HG03442 (cell line): Measurements from ENCODE around the gene ZNF559.

Experiments used
- ATAC-seq: cut with Tn5 transposase; IDR thresholded peaks from one replicate; pipeline ENCODE4 v1.9.1; 2021; ENCODE audit warnings: mild to moderate bottlenecking, moderate library complexity; ENCODE audit not compliant: unreplicated experiment

ZNF559 gene

GRCh38 chr19:9352505-9352904 lies 28.5 kb downstream of the ZNF559 start:
- no peak for ATAC-seq

- no peak for ATAC-seq
Observed at GRCh38 chr19:9353011-9353410, 29.0 kb downstream of the ZNF559 start.

- ATAC-seq = no peak
Observed at GRCh38 chr19:9354651-9355050, 30.7 kb downstream of the ZNF559 start.

GRCh38 chr19:9362905-9363304 lies 38.9 kb downstream of the ZNF559 start, which contains the start of gene ZNF177:
Gene ZNF177 (plus strand): TSS chr19:9363013. CDS start chr19:9378312, 15,299 bp downstream.
- no peak for ATAC-seq

GRCh38 chr19:9370738-9371619 lies 47.0 kb downstream of the ZNF559 start:
- ATAC-seq = no peak

GRCh38 chr19:9381361-9381785 lies 57.4 kb downstream of the ZNF559 start:
- no peak for ATAC-seq
